Omental fat pad (tissue), 4 donors: ENCODE measurements around the gene SLC36A4. TPM values are rescaled to one million over a fixed set of nuclear protein-coding genes. Genes with fewer than 3 reads are reported as not detected.

Experiments
- ATAC-seq: fragments of 150-250 bp; one replicate; pipeline ENCODE4 v1.9.1; 2016; ENCODE audit warnings: mild to moderate bottlenecking, moderate library complexity; ENCODE audit not compliant: low FRiP score
- DNase-seq: peaks from one replicate; pipeline ENCODE4 v3.0.0-alpha.2; 2019; ENCODE audit warnings: low spot score
- CTCF ChIP-seq, 3 donors: fragments of 450-650 bp; IDR thresholded peaks; one replicate each; pipeline ENCODE4 v1.5.1; 2016 to 2017; ENCODE audit warnings: antibody characterized with exemption in 3 of 3, mild to moderate bottlenecking in 3 of 3, moderate library complexity in 2 of 3
- total RNA-seq, 4 donors: library from RNA; depleted of rRNA; stranded (reverse); fragments of >200 nt; gene quantifications; one replicate each; pipeline ENCODE4 v1.1.0, GENCODE V29; 2016

Gene SLC36A4
- total RNA-seq, 4 donors from 2014 or later = 19.0 to 35.7 (median 23.0) TPM

- TF ChIP-seq CTCF (IDR thresholded peaks at IDR 0.05) = no peak
- ATAC-seq = no peak
- DNase-seq = no peak
Observed at GRCh38 chr11:93229876-93230275, 32.1 kb upstream of the SLC36A4 start.

- ATAC-seq (no peak), DNase-seq (no peak)
- no peak for TF ChIP-seq CTCF (IDR thresholded peaks at IDR 0.05)
Observed at GRCh38 chr11:93225662-93226061, 27.9 kb upstream of the SLC36A4 start.

GRCh38 chr11:93221539-93221938 lies 23.7 kb upstream of the SLC36A4 start:
- ATAC-seq (no peak), DNase-seq (no peak)
- TF ChIP-seq CTCF (IDR thresholded peaks at IDR 0.05) = no peak

- DNase-seq = no peak
- TF ChIP-seq CTCF (IDR thresholded peaks at IDR 0.05) = no peak
- ATAC-seq = no peak
Observed at GRCh38 chr11:93220078-93220477, 22.3 kb upstream of the SLC36A4 start.

GRCh38 chr11:93219440-93219839 lies 21.6 kb upstream of the SLC36A4 start:
- TF ChIP-seq CTCF (IDR thresholded peaks at IDR 0.05) = no peak
- ATAC-seq (no peak), DNase-seq (no peak)

- ATAC-seq (no peak), DNase-seq (no peak)
- no peak for TF ChIP-seq CTCF (IDR thresholded peaks at IDR 0.05)
Observed at GRCh38 chr11:93216511-93217101, 18.8 kb upstream of the SLC36A4 start.

GRCh38 chr11:93213622-93214021 lies 15.8 kb upstream of the SLC36A4 start:
- no peak for DNase-seq
- no peak for ATAC-seq
- no peak for TF ChIP-seq CTCF (IDR thresholded peaks at IDR 0.05)
